Lower leg skin (tissue), 3 donors: ENCODE data around the gene GAGE1.
"Not testable (repeated sequence)": the region's sequence is repeated elsewhere in the genome, so short reads cannot be mapped to it uniquely, and the experiment has no call there.

Experiments used
- CTCF ChIP-seq, 3 donors: fragments of 450-650 bp; IDR thresholded peaks; one replicate each; pipeline ENCODE4 v1.5.1; 2016; ENCODE audit warnings: antibody characterized with exemption in 3 of 3, mild to moderate bottlenecking in 3 of 3, moderate library complexity in 2 of 3
- POLR2A ChIP-seq, 2 donors: fragments of 450-650 bp; IDR thresholded peaks; one replicate each; pipeline ENCODE4 v1.6.1; 2016 to 2017; ENCODE audit warnings: antibody characterized with exemption in 2 of 2, mild to moderate bottlenecking in 1 of 2, moderate library complexity in 1 of 2

- TF ChIP-seq CTCF, POLR2A (IDR thresholded peaks at IDR 0.05): not testable (repeated sequence)
These were observed 38.3 kb upstream of the GAGE1 start, which contains the start of gene GAGE12F for GRCh38 chrX:49560542-49560941.
